ENCODE data around the gene BRAT1.

BRAT1 gene

GRCh38 chr7:2496375-2496774 is 58.9 kb downstream of the BRAT1 start:
- Histone ChIP-seq H3K9ac (ENCODE audit: low read length) (no peak overlapping the region), H3K27me3 (ENCODE audit: control insufficient read depth, insufficient read depth, low read length) (peaks cover 6% of the 10 kb centered on the region), H3K9me3 (ENCODE audit: control insufficient read depth, low read length) (no peaks in the 10 kb centered on the region), H3K4me3 (ENCODE audit: low read length) (no peak overlapping the region), H3K4me1 (ENCODE audit: control insufficient read depth, insufficient read depth, low read length) (peaks cover 21% of the 10 kb centered on the region), H3K36me3 (ENCODE audit: control insufficient read depth, insufficient read depth, low read length) (no peaks in the 10 kb centered on the region)

GRCh38 chr7:2495418-2496299 is 59.7 kb downstream of the BRAT1 start:
- Histone ChIP-seq H3K9me3 (ENCODE audit: control insufficient read depth, low read length) (no peaks in the 10 kb centered on the region), H3K9ac (ENCODE audit: low read length) (no peak overlapping the region), H3K27me3 (ENCODE audit: control insufficient read depth, insufficient read depth, low read length) (peaks cover 6% of the 10 kb centered on the region), H3K4me3 (ENCODE audit: low read length) (no peak overlapping the region), H3K4me1 (ENCODE audit: control insufficient read depth, insufficient read depth, low read length) (peaks cover 21% of the 10 kb centered on the region), H3K36me3 (ENCODE audit: control insufficient read depth, insufficient read depth, low read length) (no peaks in the 10 kb centered on the region)

- no peak overlapping the region for H3K9ac ChIP-seq (ENCODE audit: low read length)
- H3K27me3 ChIP-seq (ENCODE audit: control insufficient read depth, insufficient read depth, low read length) = peaks cover 6% of the 10 kb centered on the region
- H3K9me3 ChIP-seq (ENCODE audit: control insufficient read depth, low read length) = no peaks in the 10 kb centered on the region
- no peak overlapping the region for H3K4me3 ChIP-seq (ENCODE audit: low read length)
- H3K4me1 ChIP-seq (ENCODE audit: control insufficient read depth, insufficient read depth, low read length) = peaks cover 21% of the 10 kb centered on the region
- H3K36me3 ChIP-seq (ENCODE audit: control insufficient read depth, insufficient read depth, low read length) = no peaks in the 10 kb centered on the region
Observed at GRCh38 chr7:2494191-2495130, 60.9 kb downstream of the BRAT1 start.

- H3K27me3 ChIP-seq (ENCODE audit: control insufficient read depth, insufficient read depth, low read length) = peaks cover 6% of the 10 kb centered on the region
- peaks cover 21% of the 10 kb centered on the region for H3K4me1 ChIP-seq (ENCODE audit: control insufficient read depth, insufficient read depth, low read length)
- H3K9ac ChIP-seq (ENCODE audit: low read length) = no peak overlapping the region
- no peak overlapping the region for H3K4me3 ChIP-seq (ENCODE audit: low read length)
- no peaks in the 10 kb centered on the region for H3K9me3 ChIP-seq (ENCODE audit: control insufficient read depth, low read length)
- H3K36me3 ChIP-seq (ENCODE audit: control insufficient read depth, insufficient read depth, low read length) = no peaks in the 10 kb centered on the region
Observed at GRCh38 chr7:2493205-2494164, 61.8 kb downstream of the BRAT1 start.

- no peak overlapping the region for H3K9ac ChIP-seq (ENCODE audit: low read length)
- H3K4me3 ChIP-seq (ENCODE audit: low read length) = no peak overlapping the region
- no peaks in the 10 kb centered on the region for H3K36me3 ChIP-seq (ENCODE audit: control insufficient read depth, insufficient read depth, low read length)
- peaks cover 21% of the 10 kb centered on the region for H3K4me1 ChIP-seq (ENCODE audit: control insufficient read depth, insufficient read depth, low read length)
- no peaks in the 10 kb centered on the region for H3K9me3 ChIP-seq (ENCODE audit: control insufficient read depth, low read length)
- H3K27me3 ChIP-seq (ENCODE audit: control insufficient read depth, insufficient read depth, low read length) = peaks cover 9% of the 10 kb centered on the region
Observed at GRCh38 chr7:2492038-2492437, 63.3 kb downstream of the BRAT1 start.

GRCh38 chr7:2490181-2490651 is 65.1 kb downstream of the BRAT1 start:
- H3K4me3 ChIP-seq (ENCODE audit: low read length) = no peak overlapping the region
- H3K36me3 ChIP-seq (ENCODE audit: control insufficient read depth, insufficient read depth, low read length) = no peaks in the 10 kb centered on the region
- H3K27me3 ChIP-seq (ENCODE audit: control insufficient read depth, insufficient read depth, low read length) = peaks cover 9% of the 10 kb centered on the region
- H3K9me3 ChIP-seq (ENCODE audit: control insufficient read depth, low read length) = no peaks in the 10 kb centered on the region
- H3K9ac ChIP-seq (ENCODE audit: low read length) = no peak overlapping the region
- H3K4me1 ChIP-seq (ENCODE audit: control insufficient read depth, insufficient read depth, low read length) = peaks cover 21% of the 10 kb centered on the region

- Histone ChIP-seq H3K4me3 (ENCODE audit: low read length) (no peak overlapping the region), H3K4me1 (ENCODE audit: control insufficient read depth, insufficient read depth, low read length) (peaks cover 9% of the 10 kb centered on the region), H3K36me3 (ENCODE audit: control insufficient read depth, insufficient read depth, low read length) (no peaks in the 10 kb centered on the region), H3K9me3 (ENCODE audit: control insufficient read depth, low read length) (no peaks in the 10 kb centered on the region), H3K9ac (ENCODE audit: low read length) (no peak overlapping the region), H3K27me3 (ENCODE audit: control insufficient read depth, insufficient read depth, low read length) (peaks cover 9% of the 10 kb centered on the region)
Observed at GRCh38 chr7:2488681-2489080, 66.6 kb downstream of the BRAT1 start.

- Histone ChIP-seq H3K4me3 (ENCODE audit: low read length) (no peak overlapping the region), H3K4me1 (ENCODE audit: control insufficient read depth, insufficient read depth, low read length) (peaks cover 5% of the 10 kb centered on the region), H3K9me3 (ENCODE audit: control insufficient read depth, low read length) (no peaks in the 10 kb centered on the region), H3K36me3 (ENCODE audit: control insufficient read depth, insufficient read depth, low read length) (no peaks in the 10 kb centered on the region), H3K9ac (ENCODE audit: low read length) (no peak overlapping the region), H3K27me3 (ENCODE audit: control insufficient read depth, insufficient read depth, low read length) (peaks cover 7% of the 10 kb centered on the region)
Observed at GRCh38 chr7:2488272-2488645, 67.1 kb downstream of the BRAT1 start.

Data from mucosa of stomach (tissue), 1 donor.